ENCODE measurements around the gene THEM4.
"Not testable (repeated sequence)": the region's sequence is repeated elsewhere in the genome, so short reads cannot be mapped to it uniquely, and the experiment has no call there.

GRCh38 chr1:151906324-151906645, 3.0 kb downstream of the THEM4 start:
- TF ChIP-seq POLR2A (IDR thresholded peaks at IDR 0.05; ENCODE audit: low read depth); CTCF (IDR thresholded peaks at IDR 0.05): not testable (repeated sequence)
